GM23248 (cell line): ENCODE data around the gene KCTD17. TPM values are rescaled to one million over a fixed set of nuclear protein-coding genes. Genes with fewer than 3 reads are reported as not detected.

Experiments
- DNase-seq: peaks from one replicate; pipeline ENCODE4 v3.0.0-alpha.2; 2015
- H2AFZ ChIP-seq: fragments of 200-600 bp; sonication (generic); 2 replicates; pipeline ENCODE4 v1.6.1; 2016; ENCODE audit warnings: antibody characterized with exemption
- H3F3A ChIP-seq: fragments of 200-600 bp; sonication (generic); 2 replicates; pipeline ENCODE4 v1.6.1; 2016; ENCODE audit warnings: mild to moderate bottlenecking, antibody characterized with exemption, mixed run types; ENCODE audit not compliant: insufficient read depth
- H3K27ac ChIP-seq: fragments of 200-600 bp; sonication (generic); 2 replicates; pipeline ENCODE4 v1.5.1; 2016; ENCODE audit warnings: mild to moderate bottlenecking
- H3K27me3 ChIP-seq: fragments of 200-600 bp; sonication (generic); replicated peaks from 2 replicates; pipeline ENCODE4 v1.6.1; 2016; ENCODE audit warnings: mild to moderate bottlenecking; ENCODE audit not compliant: insufficient read depth
- H3K36me3 ChIP-seq: fragments of 200-600 bp; sonication (generic); 2 replicates; pipeline ENCODE4 v1.6.1; 2016; ENCODE audit warnings: low read depth, mild to moderate bottlenecking
- H3K4me1 ChIP-seq: fragments of 200-600 bp; sonication (generic); 2 replicates; pipeline ENCODE4 v1.6.1; 2016; ENCODE audit warnings: mild to moderate bottlenecking; ENCODE audit not compliant: insufficient read depth
- H3K4me2 ChIP-seq: fragments of 200-600 bp; sonication (generic); one replicate; pipeline ENCODE4 v1.6.1; 2016; ENCODE audit warnings: mild to moderate bottlenecking; ENCODE audit not compliant: unreplicated experiment
- H3K4me3 ChIP-seq: fragments of 200-600 bp; sonication (generic); 2 replicates; pipeline ENCODE4 v1.5.1; 2016; ENCODE audit warnings: mild to moderate bottlenecking
- H3K79me2 ChIP-seq: fragments of 200-600 bp; sonication (generic); 2 replicates; pipeline ENCODE4 v1.6.1; 2016; ENCODE audit warnings: mild to moderate bottlenecking; ENCODE audit not compliant: insufficient read depth
- H3K9ac ChIP-seq: fragments of 200-600 bp; sonication (generic); 2 replicates; pipeline ENCODE4 v1.6.1; 2016; ENCODE audit warnings: mild to moderate bottlenecking
- H3K9me2 ChIP-seq: fragments of 200-600 bp; sonication (generic); 2 replicates; pipeline ENCODE4 v1.6.1; 2016; ENCODE audit warnings: mixed run types, mild to moderate bottlenecking, moderate library complexity; ENCODE audit not compliant: insufficient read depth
- H3K9me3 ChIP-seq: fragments of 200-600 bp; sonication (generic); one replicate; pipeline ENCODE4 v1.6.1; 2017; ENCODE audit warnings: low read depth
- H4K20me1 ChIP-seq: fragments of 200-600 bp; sonication (generic); 2 replicates; pipeline ENCODE4 v1.6.0; 2016; ENCODE audit not compliant: insufficient read depth
- EZH2 ChIP-seq: fragments of 200-600 bp; sonication (generic); IDR thresholded peaks from 2 replicates; pipeline ENCODE4 v1.6.1; 2018; ENCODE audit warnings: antibody characterized with exemption, mild to moderate bottlenecking; ENCODE audit not compliant: insufficient read depth, poor library complexity, severe bottlenecking
- EZH2phosphoT487 ChIP-seq: fragments of 200-600 bp; sonication (generic); IDR thresholded peaks from 2 replicates; pipeline ENCODE4 v1.6.1; 2018; ENCODE audit warnings: antibody characterized with exemption, moderate library complexity, mild to moderate bottlenecking, low read depth; ENCODE audit not compliant: insufficient read depth
- WGBS, 2 experiments: methylation state at CpG; one replicate each; pipeline ENCODE4 v1.1.6; 2015 to 2017; ENCODE audit warnings: low lambda C conversion rate in 2 of 2, low coverage in 1 of 2; ENCODE audit errors: missing lambda C conversion rate in 2 of 2; 5-methylcytosine and 5-hydroxymethylcytosine counted together
- in situ Hi-C: fragments of 300-500 bp; cut with MboI; formaldehyde crosslinking; loops from 2 replicates; pipeline ENCODE4 v1.15.0; 2020
- polyA plus RNA-seq: library from polyadenylated mRNA; unstranded; fragments of >200 nt; fragmentation: Nextera tagmentation; extraction: Ambion mirVana; gene quantifications from 2 replicates; pipeline ENCODE4 v1.2.1, GENCODE V29; 2016
- total RNA-seq: library from RNA; depleted of rRNA; stranded (reverse); fragments of >200 nt; shearing (Covaris generic); gene quantifications from 2 replicates; pipeline ENCODE4 v1.2.3, GENCODE V29; 2014

KCTD17 gene
- total and polyA plus RNA-seq, 2 experiments from 2014 or later: 41.6 to 59.6 TPM

DNA sequence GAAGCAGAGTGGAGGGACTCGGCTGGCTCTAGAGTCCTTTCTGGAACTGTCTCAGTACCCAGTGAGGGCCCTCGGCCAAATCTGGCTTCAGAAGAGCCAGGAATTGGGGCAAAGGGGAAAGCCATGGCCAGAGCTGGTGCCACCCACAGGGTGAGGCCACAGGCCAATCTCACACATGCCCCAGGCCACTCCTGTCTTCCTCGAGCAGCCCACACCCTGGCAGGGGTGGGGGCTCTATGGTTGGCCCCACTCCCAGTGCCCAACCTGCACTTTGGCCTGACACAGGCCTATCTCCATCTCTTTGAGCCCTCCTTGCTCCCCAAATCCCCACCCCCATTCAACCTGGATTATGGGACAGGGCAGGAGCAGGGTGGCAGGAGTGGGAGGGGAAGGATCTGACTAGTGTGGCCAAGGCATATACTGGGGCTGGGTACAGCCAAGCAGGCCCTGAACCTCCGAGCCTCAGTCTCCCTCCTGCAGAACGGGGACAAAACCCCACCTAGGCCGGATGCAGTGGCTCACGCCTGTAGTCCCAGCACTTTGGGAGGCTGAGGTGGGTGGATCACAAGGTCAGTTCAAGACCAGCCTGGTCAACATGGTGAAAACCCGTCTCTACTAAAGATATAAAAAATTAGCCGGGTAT is 39.2 kb upstream of the KCTD17 start:
- Histone ChIP-seq H2AFZ (no peak overlapping the region), H4K20me1 (no peaks in the 10 kb centered on the region), H3K36me3 (no peaks in the 10 kb centered on the region), H3K4me1 (no peaks in the 10 kb centered on the region), H3F3A (no peaks in the 10 kb centered on the region), H3K27me3 (peaks cover 5% of the 10 kb centered on the region; the same call in 1 of the 2 replicates), H3K9me2 (no peaks in the 10 kb centered on the region), H3K4me3 (no peak overlapping the region), H3K9ac (no peak overlapping the region), H3K27ac (no peak overlapping the region), H3K4me2 (no peak overlapping the region), H3K9me3 (no peaks in the 10 kb centered on the region), H3K79me2 (no peaks in the 10 kb centered on the region)
- WGBS, 2 experiments: 78 to 83% methylated on average over 7 to 9 of the region's 9 CpGs
- DNase-seq: no peak
- in situ Hi-C loops: no loop called here
- TF ChIP-seq EZH2phosphoT487: no peak
- no peak for TF ChIP-seq EZH2

DNA sequence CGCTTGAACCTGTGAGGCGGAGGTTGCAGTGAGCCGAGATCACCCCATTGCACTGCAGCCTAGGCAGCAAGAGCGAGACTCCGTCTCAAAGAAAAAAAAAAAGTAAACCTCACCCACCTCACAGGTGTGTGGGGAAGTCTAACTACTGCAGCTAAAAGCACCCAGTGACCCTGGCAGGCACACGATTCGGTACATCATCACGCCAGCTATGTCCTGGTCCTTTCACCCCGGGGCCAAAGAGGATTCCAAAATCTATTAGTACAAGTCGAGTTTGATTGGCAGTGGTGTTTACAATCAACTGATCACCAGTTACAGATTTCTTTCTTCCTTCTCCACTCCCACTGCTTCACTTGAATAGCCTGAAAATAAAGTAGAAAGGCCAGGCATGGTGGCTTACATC is 38.6 kb upstream of the KCTD17 start:
- peaks cover 4% of the 10 kb centered on the region; the same call in 1 of the 2 replicates for H3K27me3 ChIP-seq
- no peak for TF ChIP-seq EZH2
- no peak for TF ChIP-seq EZH2phosphoT487
- in situ Hi-C loops: no loop called here
- H3K36me3 ChIP-seq: no peaks in the 10 kb centered on the region
- H3K27ac ChIP-seq: no peak overlapping the region
- no peaks in the 10 kb centered on the region for H3K9me3 ChIP-seq
- no peaks in the 10 kb centered on the region for H4K20me1 ChIP-seq
- no peak overlapping the region for H3K4me3 ChIP-seq
- no peak overlapping the region for H3K9ac ChIP-seq
- no peak overlapping the region for H2AFZ ChIP-seq
- no peaks in the 10 kb centered on the region for H3K4me1 ChIP-seq
- WGBS, 2 experiments: 73 to 75% methylated on average over 10 of the region's 10 CpGs
- H3K4me2 ChIP-seq: no peak overlapping the region
- H3K79me2 ChIP-seq: no peaks in the 10 kb centered on the region
- DNase-seq: no peak
- H3F3A ChIP-seq: no peaks in the 10 kb centered on the region
- no peaks in the 10 kb centered on the region for H3K9me2 ChIP-seq

DNA sequence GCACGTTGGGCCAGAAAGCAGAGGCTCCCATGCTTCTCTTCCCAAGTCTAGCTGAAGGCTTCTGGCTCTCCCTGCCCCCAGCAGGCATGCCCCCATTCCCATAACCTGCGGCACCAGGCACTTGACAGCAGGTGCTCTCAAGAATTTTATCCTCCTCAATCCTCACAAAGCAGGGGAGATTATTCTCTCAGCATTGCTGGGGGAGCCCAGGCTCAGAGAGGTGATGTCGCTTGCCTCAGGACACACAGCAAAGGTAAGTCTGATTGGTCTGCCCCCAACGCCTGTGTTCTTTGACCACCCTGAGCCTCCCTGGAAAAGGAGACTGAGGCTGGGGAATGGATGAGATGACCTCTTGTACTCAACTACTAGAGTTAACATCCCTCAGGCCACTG is 37.1 kb upstream of the KCTD17 start:
- no peaks in the 10 kb centered on the region for H3K9me3 ChIP-seq
- no peaks in the 10 kb centered on the region for H4K20me1 ChIP-seq
- no peaks in the 10 kb centered on the region for H3K9me2 ChIP-seq
- no peaks in the 10 kb centered on the region for H3K36me3 ChIP-seq
- H2AFZ ChIP-seq: no peak overlapping the region
- H3K79me2 ChIP-seq: no peaks in the 10 kb centered on the region
- no peaks in the 10 kb centered on the region for H3F3A ChIP-seq
- no peak overlapping the region for H3K9ac ChIP-seq
- no peak overlapping the region for H3K4me3 ChIP-seq
- 88 to 92% methylated on average over 4 of the region's 4 CpGs for WGBS, 2 experiments
- no peaks in the 10 kb centered on the region for H3K27me3 ChIP-seq
- DNase-seq: no peak
- no peaks in the 10 kb centered on the region for H3K4me1 ChIP-seq
- TF ChIP-seq EZH2 (no peak), EZH2phosphoT487 (no peak)
- H3K4me2 ChIP-seq: no peak overlapping the region
- in situ Hi-C loops: no loop called here
- H3K27ac ChIP-seq: no peak overlapping the region

DNA sequence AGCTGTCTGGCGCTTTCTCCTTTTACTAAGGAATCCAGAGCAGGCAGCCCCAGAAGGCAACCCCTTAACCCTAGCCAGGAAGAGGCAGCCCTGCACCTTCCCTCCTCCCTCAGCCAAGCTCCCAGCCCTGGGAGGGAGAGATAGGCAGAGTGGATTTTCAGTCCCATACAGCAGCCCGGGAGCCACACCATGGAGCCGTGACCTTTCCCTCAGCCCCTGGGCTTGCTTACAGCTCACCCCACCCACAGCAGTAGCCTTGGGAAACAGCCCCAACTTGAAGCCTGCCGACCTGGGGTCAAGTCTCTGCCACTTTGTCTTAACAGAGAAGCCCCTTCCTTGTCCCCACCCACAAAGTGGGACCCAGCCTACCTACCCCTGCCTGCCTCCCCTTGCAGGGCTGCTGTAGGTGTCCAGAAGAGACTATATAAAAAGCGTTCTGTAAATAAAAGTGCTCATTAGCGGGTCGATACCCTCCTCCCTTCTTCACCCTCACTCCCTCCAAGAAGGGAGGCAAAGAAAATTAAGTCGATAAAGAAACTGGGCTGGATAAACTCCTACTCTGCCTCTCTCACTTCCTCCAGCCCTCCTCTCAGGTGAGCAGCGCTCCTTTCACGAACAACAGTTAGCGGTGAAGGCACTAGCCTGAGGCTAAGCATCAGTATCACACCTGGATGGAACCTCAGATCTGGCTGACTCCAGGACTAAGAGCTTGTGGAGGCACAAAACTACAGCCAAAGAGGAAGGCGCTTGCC is 36.5 kb upstream of the KCTD17 start:
- no peak for DNase-seq
- Histone ChIP-seq H3K4me1 (no peaks in the 10 kb centered on the region), H3K9me2 (no peaks in the 10 kb centered on the region), H3K27me3 (no peaks in the 10 kb centered on the region), H3K4me3 (no peak overlapping the region), H3K36me3 (no peaks in the 10 kb centered on the region), H3K9ac (no peak overlapping the region), H3K9me3 (no peaks in the 10 kb centered on the region), H4K20me1 (no peaks in the 10 kb centered on the region), H3F3A (no peaks in the 10 kb centered on the region), H3K79me2 (no peaks in the 10 kb centered on the region), H3K27ac (no peak overlapping the region), H3K4me2 (no peak overlapping the region), H2AFZ (no peak overlapping the region)
- in situ Hi-C loops: no loop called here
- 78 to 81% methylated on average over 12 of the region's 12 CpGs for WGBS, 2 experiments
- TF ChIP-seq EZH2 (no peak), EZH2phosphoT487 (no peak)
